Measurements from ENCODE around the gene CHGA.

- TF ChIP-seq CTCF (IDR thresholded peaks at IDR 0.05) (no peak), POLR2A (IDR thresholded peaks at IDR 0.05) (no peak)
These were observed 45.5 kb downstream of the CHGA start for GRCh38 chr14:92968291-92969020.
